ENCODE results near the gene UBFD1.
A peak's percentile ranks its signal among the peaks of the same experiment; 100 is the strongest.
"Not testable (repeated sequence)": the region's sequence is repeated elsewhere in the genome, so short reads cannot be mapped to it uniquely, and the experiment has no call there.

Gene UBFD1

GRCh38 chr16:23539984-23540816 is 17.3 kb upstream of the UBFD1 start:
- Histone ChIP-seq H3K36me3 (ENCODE audit: low read depth) (peaks cover 83% of the 10 kb centered on the region), H3K27ac (ENCODE audit: poor library complexity, severe bottlenecking) (peak overlapping the region; percentile 64), H3K27me3 (ENCODE audit: insufficient read depth, poor library complexity, severe bottlenecking) (no peaks in the 10 kb centered on the region), H3K4me3 (ENCODE audit: severe bottlenecking) (no peak overlapping the region), H3K4me1 (ENCODE audit: insufficient read depth, poor library complexity, severe bottlenecking) (peaks cover 14% of the 10 kb centered on the region), H3K9me3 (ENCODE audit: severe bottlenecking) (no peaks in the 10 kb centered on the region)
- TF ChIP-seq CTCF (IDR thresholded peaks at IDR 0.05; ENCODE audit: poor library complexity, severe bottlenecking) = no peak
- no peak for DNase-seq (ENCODE audit: low spot score)
- 0 out of 3 replicates have a peak, but pooled peaks have one; percentile 27 for ATAC-seq (ENCODE audit: low read depth)

GRCh38 chr16:23540817-23541178 is 16.7 kb upstream of the UBFD1 start:
- H3K4me1 ChIP-seq (ENCODE audit: insufficient read depth, poor library complexity, severe bottlenecking) = peaks cover 14% of the 10 kb centered on the region
- H3K9me3 ChIP-seq (ENCODE audit: severe bottlenecking); H3K27me3 ChIP-seq (ENCODE audit: insufficient read depth, poor library complexity, severe bottlenecking); H3K27ac ChIP-seq (ENCODE audit: poor library complexity, severe bottlenecking); DNase-seq (ENCODE audit: low spot score); H3K4me3 ChIP-seq (ENCODE audit: severe bottlenecking); ATAC-seq (ENCODE audit: low read depth): not testable (repeated sequence)
- peaks cover 81% of the 10 kb centered on the region for H3K36me3 ChIP-seq (ENCODE audit: low read depth)

GRCh38 chr16:23544436-23544835 is 13.1 kb upstream of the UBFD1 start:
- Histone ChIP-seq H3K4me3 (ENCODE audit: severe bottlenecking) (no peak overlapping the region), H3K4me1 (ENCODE audit: insufficient read depth, poor library complexity, severe bottlenecking) (peaks cover 2% of the 10 kb centered on the region), H3K9me3 (ENCODE audit: severe bottlenecking) (no peaks in the 10 kb centered on the region), H3K27ac (ENCODE audit: poor library complexity, severe bottlenecking) (no peak overlapping the region), H3K36me3 (ENCODE audit: low read depth) (peaks cover 85% of the 10 kb centered on the region), H3K27me3 (ENCODE audit: insufficient read depth, poor library complexity, severe bottlenecking) (no peaks in the 10 kb centered on the region)
- TF ChIP-seq CTCF (IDR thresholded peaks at IDR 0.05; ENCODE audit: poor library complexity, severe bottlenecking) = no peak
- ATAC-seq (ENCODE audit: low read depth) (no peak), DNase-seq (ENCODE audit: low spot score) (no peak)

- Histone ChIP-seq H3K4me1 (ENCODE audit: insufficient read depth, poor library complexity, severe bottlenecking) (no peaks in the 10 kb centered on the region), H3K36me3 (ENCODE audit: low read depth) (peaks cover 78% of the 10 kb centered on the region), H3K4me3 (ENCODE audit: severe bottlenecking) (no peak overlapping the region), H3K9me3 (ENCODE audit: severe bottlenecking) (no peaks in the 10 kb centered on the region), H3K27ac (ENCODE audit: poor library complexity, severe bottlenecking) (no peak overlapping the region), H3K27me3 (ENCODE audit: insufficient read depth, poor library complexity, severe bottlenecking) (no peaks in the 10 kb centered on the region)
- ATAC-seq (ENCODE audit: low read depth) (no peak), DNase-seq (ENCODE audit: low spot score) (no peak)
- no peak for TF ChIP-seq CTCF (IDR thresholded peaks at IDR 0.05; ENCODE audit: poor library complexity, severe bottlenecking)
Observed at GRCh38 chr16:23549938-23550337, 7.6 kb upstream of the UBFD1 start.

GRCh38 chr16:23552161-23552560 is 5.4 kb upstream of the UBFD1 start:
- ATAC-seq (ENCODE audit: low read depth) = no peak
- Histone ChIP-seq H3K4me3 (ENCODE audit: severe bottlenecking) (no peak overlapping the region), H3K27me3 (ENCODE audit: insufficient read depth, poor library complexity, severe bottlenecking) (no peaks in the 10 kb centered on the region), H3K27ac (ENCODE audit: poor library complexity, severe bottlenecking) (no peak overlapping the region), H3K36me3 (ENCODE audit: low read depth) (peaks cover 60% of the 10 kb centered on the region), H3K4me1 (ENCODE audit: insufficient read depth, poor library complexity, severe bottlenecking) (peaks cover 4% of the 10 kb centered on the region), H3K9me3 (ENCODE audit: severe bottlenecking) (no peaks in the 10 kb centered on the region)
- no peak for DNase-seq (ENCODE audit: low spot score)
- TF ChIP-seq CTCF (IDR thresholded peaks at IDR 0.05; ENCODE audit: poor library complexity, severe bottlenecking) = no peak
